Dedifferentiated amniotic fluid mesenchymal stem cell (primary cell): ENCODE data around the gene DUSP1.
A peak's percentile ranks its signal among the peaks of the same experiment; 100 is the strongest.
"Not testable (repeated sequence)": the region's sequence is repeated elsewhere in the genome, so short reads cannot be mapped to it uniquely, and the experiment has no call there.

ENCODE experiments used
- DNase-seq: peaks from one replicate; pipeline ENCODE4 v3.0.0-alpha.2; 2016; ENCODE audit errors: extremely low spot score

The DUSP1 gene

DNA sequence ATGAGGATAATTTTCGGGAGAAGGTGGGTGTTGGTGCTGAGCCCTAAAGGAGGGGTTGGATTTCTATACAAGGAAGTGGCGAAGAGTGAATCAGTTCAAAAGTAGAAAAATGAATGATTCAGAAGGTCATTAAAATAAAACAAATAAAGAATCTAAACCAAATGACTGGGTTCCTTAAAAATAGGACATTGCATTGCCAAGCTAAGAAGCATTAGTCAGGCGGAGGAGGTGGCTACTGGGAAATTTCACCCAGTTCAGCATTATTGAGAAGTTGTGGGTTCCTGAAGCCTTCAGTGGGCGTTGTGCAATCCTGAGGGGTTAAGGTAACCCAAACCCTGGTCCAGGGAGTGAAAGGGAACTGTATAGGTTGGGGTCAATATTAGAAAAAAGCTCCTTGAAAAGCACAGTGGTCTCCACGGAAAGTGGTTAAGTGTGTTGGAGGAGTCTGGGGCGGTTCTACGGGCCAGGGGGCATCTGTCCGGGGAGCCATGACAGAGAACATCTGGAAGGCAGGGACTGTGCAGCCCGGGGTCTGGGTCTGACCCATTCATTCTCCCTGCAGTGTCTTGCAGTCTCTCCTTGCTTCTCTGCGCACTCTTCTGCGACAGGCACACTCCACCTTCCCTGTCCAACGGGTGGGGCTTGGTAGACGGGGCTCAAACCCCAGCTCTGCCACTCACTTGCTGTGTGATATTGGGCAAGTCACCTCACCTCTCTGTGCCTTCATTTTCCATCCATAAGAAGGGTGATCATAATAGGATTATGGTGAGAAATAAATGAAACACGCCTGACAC lies 27.6 kb upstream of the DUSP1 start:
- peak; percentile 80 for DNase-seq

GRCh38 chr5:172797771-172798191 lies 26.8 kb upstream of the DUSP1 start:
- DNase-seq = no peak

- DNase-seq = no peak
Observed at GRCh38 chr5:172796306-172796705, 25.3 kb upstream of the DUSP1 start.

GRCh38 chr5:172795318-172795977 lies 24.5 kb upstream of the DUSP1 start:
- peak; percentile 86 for DNase-seq

- no peak for DNase-seq
Observed at GRCh38 chr5:172793577-172794488, 22.8 kb upstream of the DUSP1 start.

DNA sequence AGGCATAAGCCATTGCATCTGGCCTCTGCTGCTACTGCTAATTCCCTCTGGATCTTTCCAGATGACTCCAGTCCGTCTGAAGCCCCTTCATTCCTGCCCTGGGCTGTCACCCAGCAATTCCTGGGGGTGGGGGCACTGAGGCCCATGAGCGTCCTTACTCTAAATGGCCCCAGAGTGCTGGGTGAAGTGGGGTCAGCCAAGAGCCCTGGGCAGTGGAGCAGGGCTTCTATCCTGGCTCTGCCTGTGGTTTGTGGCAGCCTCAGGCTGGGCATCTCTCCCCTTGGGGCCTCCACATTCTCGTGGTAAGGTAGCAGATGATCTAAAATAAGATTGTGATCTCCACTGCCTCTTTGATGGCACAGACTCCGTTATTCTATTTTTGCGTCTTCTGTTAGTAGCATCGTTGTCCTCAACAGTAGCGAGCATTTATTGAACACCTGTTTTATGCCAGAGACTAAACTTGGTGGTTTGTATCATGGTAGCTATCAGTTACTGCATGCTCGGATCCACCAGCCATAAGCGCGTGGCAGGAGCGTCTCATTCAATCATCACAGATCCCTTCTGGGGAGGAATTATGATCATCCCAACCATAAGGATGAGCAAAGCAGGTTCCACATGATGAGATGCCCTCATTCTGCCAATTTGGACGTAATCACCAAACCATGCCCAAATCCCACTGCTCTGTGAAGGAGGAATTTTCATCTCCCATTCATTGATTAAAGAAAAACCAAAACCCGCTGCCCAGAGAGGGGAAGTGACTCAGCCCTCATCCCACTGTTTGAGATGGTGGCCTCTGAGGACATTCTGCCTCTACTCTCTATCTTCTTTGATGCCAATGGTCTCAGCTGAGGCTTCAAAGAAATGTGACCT lies 21.9 kb upstream of the DUSP1 start:
- no peak for DNase-seq

GRCh38 chr5:172791726-172792445 lies 20.9 kb upstream of the DUSP1 start:
- no peak for DNase-seq

DNA sequence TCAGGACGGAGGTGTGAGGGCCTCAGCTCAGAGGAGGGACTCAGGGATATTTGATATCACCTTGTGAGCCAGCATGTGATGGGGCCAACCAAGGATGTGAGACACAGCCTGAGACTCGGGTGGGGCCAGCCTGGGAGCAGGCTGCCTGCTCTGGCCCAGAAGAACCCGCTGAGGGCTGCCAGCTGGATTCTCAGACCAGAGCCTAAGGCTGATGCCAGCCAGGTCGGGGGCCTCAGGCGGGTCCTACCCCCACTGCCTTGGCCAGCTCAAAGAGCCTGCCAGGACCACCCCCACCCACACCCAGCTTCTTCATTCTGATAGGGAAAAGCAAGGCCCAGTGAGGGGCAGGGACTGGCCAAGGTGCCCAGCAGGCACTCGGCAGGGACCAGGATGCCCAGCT lies 20.3 kb upstream of the DUSP1 start:
- no peak for DNase-seq

DNA sequence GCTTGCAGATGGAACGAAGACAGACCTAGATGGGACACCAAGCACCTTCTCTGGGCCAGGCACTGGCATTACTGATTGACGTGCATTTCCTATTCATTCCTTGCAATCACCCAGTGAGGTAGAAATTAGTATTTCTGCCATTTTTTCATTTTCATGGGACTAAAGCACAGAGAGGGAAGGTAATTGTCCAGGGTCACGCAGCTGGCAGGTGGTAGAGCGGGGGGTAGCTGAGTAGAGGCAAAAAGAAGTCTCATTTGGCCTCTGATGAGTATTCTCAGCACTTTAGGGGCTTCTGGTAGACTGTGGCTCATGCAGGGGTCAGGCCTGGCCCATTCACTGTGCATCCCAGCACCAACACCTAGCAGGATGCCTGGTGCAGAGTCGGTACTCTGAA lies 19.5 kb upstream of the DUSP1 start:
- no peak for DNase-seq

DNA sequence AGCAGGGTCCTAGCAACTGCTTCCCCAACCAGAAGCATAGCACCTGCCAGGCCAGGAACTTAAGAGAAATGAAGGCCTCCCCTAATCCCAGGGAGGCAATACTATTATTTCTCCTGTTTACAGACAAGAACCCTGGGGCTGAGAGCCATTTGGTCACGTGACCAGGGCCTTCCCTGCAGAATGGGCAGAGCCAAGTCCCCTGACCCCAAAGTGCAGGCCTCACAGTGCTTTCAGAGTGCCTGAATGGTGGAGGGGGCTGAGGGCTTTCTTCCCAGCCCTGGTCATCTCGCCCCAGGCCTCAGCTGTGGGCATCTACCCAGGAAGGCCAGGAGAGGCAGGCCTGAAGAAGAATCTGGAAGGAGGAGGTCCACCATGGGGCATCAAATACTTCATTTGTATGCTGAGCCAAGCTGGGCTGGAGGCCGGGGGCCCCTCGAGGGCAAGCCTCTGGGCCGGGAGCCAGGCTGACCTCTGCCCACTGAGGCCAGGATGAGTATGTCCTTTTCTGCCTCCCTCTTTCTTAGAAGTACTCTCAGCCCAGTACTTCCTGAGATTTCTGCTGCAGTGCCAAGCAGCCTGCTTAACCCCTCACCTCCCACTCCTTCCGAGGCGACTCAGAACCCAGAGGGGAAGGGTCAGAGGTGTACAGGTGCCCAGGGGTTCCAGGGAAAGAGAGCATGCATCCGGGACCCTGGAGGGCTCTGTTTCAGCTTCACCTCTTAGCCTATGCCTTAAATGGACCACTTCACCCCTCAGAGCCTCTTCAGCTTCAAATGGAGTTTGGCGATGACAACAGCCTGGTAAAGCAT lies 18.9 kb upstream of the DUSP1 start:
- DNase-seq = no peak

DNA sequence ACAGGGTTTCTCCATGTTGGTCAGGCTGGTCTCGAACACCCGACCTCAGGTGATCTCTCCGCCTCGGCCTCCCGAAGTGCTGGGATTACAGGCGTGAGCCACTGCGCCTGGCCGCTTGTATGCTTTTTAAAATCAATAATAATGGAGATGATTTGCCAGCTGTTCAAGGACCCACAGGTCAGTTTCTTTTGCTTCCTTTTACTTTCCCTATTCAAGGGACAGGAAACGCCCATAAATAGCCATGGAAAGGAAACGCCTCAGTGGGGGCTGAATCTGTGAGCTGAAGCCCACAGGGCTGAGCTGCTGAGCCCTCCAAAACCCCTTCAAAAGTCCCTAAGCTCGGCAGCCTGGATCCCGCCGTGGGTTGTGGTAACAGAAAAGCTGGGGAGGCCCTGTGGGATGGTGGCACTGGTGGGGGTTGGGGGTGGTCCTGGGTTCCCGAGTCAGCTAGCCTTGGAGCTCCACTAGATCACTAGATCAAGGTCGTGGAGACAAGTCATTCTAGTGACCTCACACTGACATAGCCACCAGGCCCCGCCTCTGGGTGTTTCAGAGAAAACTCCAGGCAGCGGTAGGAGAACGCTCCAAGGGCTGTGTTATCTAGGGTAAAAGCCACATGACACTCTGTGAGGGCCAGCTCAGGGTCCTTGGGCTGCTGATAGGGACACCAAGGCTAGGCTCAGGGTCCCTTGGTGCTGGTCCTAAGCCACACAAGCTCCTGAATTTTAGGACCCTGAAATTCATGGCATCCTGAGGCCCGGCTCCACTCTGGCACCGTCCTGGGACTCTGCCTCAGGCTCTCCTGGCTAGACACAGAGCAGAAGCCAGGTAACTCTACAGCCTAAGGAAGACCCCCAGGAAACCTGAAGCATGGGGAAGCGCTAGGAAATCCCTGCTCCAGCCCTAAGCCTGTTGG lies 18.0 kb upstream of the DUSP1 start:
- no peak for DNase-seq

DNA sequence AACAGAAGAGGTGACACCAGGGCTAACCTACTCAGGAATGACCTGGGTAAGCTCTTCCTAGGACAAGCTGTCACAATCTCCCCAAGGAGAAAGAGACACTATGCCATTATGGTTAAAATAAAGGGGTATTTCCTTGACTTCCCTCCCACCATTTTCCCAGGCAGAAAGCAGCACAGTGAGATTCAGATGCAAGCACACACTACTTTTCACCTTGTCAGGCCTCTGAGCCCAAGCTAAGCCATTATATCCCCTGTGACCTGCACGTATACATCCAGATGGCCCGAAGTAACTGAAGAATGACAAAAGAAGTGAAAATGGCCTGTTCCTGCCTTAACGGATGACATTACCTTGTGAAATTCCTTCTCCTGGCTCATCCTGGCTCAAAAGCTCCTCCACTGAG lies 16.5 kb upstream of the DUSP1 start:
- not testable (repeated sequence) for DNase-seq

DNA sequence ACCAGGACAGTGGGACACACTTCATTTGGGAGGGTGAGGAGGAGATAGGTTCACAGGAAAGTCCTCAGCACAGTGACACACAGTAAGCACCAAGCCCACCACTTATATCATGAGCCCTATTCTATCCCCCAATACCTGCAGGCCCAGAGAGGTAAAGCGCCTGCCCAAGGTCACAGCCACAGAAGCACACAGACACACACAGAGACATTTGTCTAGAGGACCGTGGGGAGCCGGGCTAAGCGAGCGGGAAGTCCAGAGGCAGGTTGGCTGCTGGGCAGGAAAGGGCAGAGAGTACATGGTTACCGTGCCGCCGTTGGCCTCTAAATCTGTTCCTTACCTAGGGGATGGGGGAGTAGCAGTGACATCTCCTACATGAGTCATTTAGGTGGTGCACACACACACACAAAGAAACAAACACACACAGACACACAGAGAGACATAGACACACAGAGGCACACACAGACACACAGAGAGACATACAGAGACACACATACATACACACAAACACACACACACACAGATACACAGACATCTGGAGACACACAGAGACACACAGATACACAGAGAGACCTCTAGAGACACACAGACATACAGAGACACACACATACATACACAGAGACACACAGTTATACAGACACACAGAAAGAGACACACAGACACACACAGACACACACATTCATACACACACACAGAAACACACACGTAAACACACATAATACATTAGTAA lies 15.9 kb upstream of the DUSP1 start:
- DNase-seq = no peak

GRCh38 chr5:172785429-172786088 lies 14.6 kb upstream of the DUSP1 start:
- no peak for DNase-seq

DNA sequence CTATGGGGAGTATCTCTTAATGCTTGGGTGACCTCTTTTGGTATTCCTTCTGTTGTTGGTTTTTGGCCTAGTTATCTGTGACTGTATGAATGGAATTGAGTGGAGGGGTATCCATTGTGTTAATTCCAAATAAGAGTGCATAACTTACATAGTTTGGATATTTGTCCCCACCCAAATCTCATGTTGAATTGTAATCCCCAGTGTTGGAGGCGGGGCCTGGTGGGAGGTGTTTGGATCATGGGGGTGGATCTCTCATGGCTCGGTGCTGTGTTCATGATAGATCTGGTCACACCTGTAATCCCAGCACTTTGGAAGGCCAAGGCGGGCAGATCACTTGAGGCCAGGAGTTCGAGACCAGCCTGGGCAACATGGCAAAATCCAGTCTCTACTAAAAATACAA lies 13.2 kb upstream of the DUSP1 start:
- DNase-seq = not testable (repeated sequence)

DNA sequence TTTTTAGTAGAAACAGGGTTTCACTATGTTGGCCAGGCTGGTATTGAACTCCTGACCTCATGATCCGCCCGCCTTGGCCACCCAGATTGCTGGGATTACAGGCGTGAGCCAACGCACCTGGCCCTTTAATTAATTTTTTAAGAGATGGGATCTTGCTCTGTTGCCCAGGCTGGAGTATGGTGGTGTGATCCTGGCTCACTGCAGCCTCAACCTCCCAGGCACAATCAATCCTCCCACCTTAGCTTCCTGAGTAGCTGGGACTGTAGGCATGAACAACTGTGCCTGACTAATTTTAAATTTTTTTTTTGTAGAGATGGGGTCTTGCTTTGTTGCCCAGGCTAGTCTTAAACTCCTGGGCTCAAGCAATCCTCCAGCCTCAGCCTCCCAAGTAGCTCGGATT lies 12.3 kb upstream of the DUSP1 start:
- not testable (repeated sequence) for DNase-seq
